GM23338 (cell line): ENCODE results near the gene MIA. TPM values are rescaled to one million over a fixed set of nuclear protein-coding genes. Genes with fewer than 3 reads are reported as not detected.

Experiments used
- ATAC-seq: fragments of 200-7000 bp; cut with Tn5 transposase; 3 replicates; pipeline ENCODE4 v1.9.1; 2020
- DNase-seq: peaks from one replicate; pipeline ENCODE4 v3.0.0-alpha.2; 2015; ENCODE audit warnings: low spot score
- H2AFZ ChIP-seq: fragments of 200-600 bp; sonication (generic); 2 replicates; pipeline ENCODE4 v1.8.0; 2016; ENCODE audit warnings: antibody characterized with exemption, mild to moderate bottlenecking, moderate library complexity
- H3F3A ChIP-seq: fragments of 200-600 bp; sonication (generic); replicated peaks from 2 replicates; pipeline ENCODE4 v1.8.0; 2017; ENCODE audit warnings: antibody characterized with exemption, mixed run types, low read depth
- H3K27ac ChIP-seq: fragments of 200-600 bp; sonication (generic); 2 replicates; pipeline ENCODE4 v1.6.1; 2016; ENCODE audit warnings: low read depth
- H3K27me3 ChIP-seq: fragments of 200-600 bp; sonication (generic); 2 replicates; pipeline ENCODE4 v1.8.0; 2016; ENCODE audit warnings: mild to moderate bottlenecking, mixed run types, moderate library complexity; ENCODE audit not compliant: insufficient read depth
- H3K36me3 ChIP-seq: fragments of 200-600 bp; sonication (generic); 2 replicates; pipeline ENCODE4 v1.8.0; 2016; ENCODE audit warnings: mild to moderate bottlenecking; ENCODE audit not compliant: insufficient read depth
- H3K4me1 ChIP-seq: fragments of 200-600 bp; sonication (generic); 2 replicates; pipeline ENCODE4 v1.8.0; 2016; ENCODE audit warnings: mild to moderate bottlenecking, moderate library complexity; ENCODE audit not compliant: insufficient read depth
- H3K4me2 ChIP-seq: fragments of 200-600 bp; sonication (generic); 2 replicates; pipeline ENCODE4 v1.7.1; 2017; ENCODE audit warnings: mixed run types
- H3K4me3 ChIP-seq: fragments of 200-600 bp; sonication (generic); 2 replicates; pipeline ENCODE4 v1.6.1; 2016; ENCODE audit warnings: mixed run types
- H3K79me2 ChIP-seq: fragments of 200-600 bp; sonication (generic); replicated peaks from 2 replicates; pipeline ENCODE4 v1.8.0; 2017; ENCODE audit warnings: mild to moderate bottlenecking; ENCODE audit not compliant: insufficient read depth
- H3K9me2 ChIP-seq: fragments of 200-600 bp; sonication (generic); 2 replicates; pipeline ENCODE4 v1.8.0; 2017; ENCODE audit not compliant: insufficient read depth
- H4K20me1 ChIP-seq: fragments of 200-600 bp; sonication (generic); replicated peaks from 2 replicates; pipeline ENCODE4 v1.8.0; 2017; ENCODE audit warnings: mild to moderate bottlenecking; ENCODE audit not compliant: insufficient read depth
- H3K27ac Mint-ChIP-seq: 2 replicates; pipeline ENCODE4 v1.8.0; 2020; ENCODE audit warnings: inconsistent platforms, mild to moderate bottlenecking, moderate library complexity, mixed read lengths
- H3K27me3 Mint-ChIP-seq: 3 replicates; pipeline ENCODE4 v1.8.0; 2022; ENCODE audit warnings: low read depth, mild to moderate bottlenecking, moderate library complexity, mixed read lengths, inconsistent platforms; ENCODE audit not compliant: insufficient read depth, poor library complexity
- H3K36me3 Mint-ChIP-seq: 3 replicates; pipeline ENCODE4 v1.8.0; 2021; ENCODE audit warnings: low read depth, mild to moderate bottlenecking, inconsistent platforms, moderate library complexity, mixed read lengths
- H3K4me1 Mint-ChIP-seq: 3 replicates; pipeline ENCODE4 v1.8.0; 2020; ENCODE audit warnings: mild to moderate bottlenecking, inconsistent platforms, mixed read lengths
- H3K4me3 Mint-ChIP-seq: 3 replicates; pipeline ENCODE4 v1.8.0; 2021; ENCODE audit warnings: moderate library complexity, mild to moderate bottlenecking, inconsistent platforms, mixed read lengths
- H3K9me3 Mint-ChIP-seq: 3 replicates; pipeline ENCODE4 v1.8.0; 2020; ENCODE audit warnings: moderate library complexity, mild to moderate bottlenecking, inconsistent platforms, mixed read lengths
- CREB1 ChIP-seq: fragments of 250-450 bp; sonication (Bioruptor Pico); IDR thresholded peaks from 2 replicates; pipeline ENCODE4 v1.5.0; 2020; ENCODE audit warnings: low read depth, mild to moderate bottlenecking, moderate library complexity
- CTCF ChIP-seq, 2 experiments: fragments of 200-600 bp in 1 of 2; sonication (generic) in 1 of 2; conservative IDR thresholded peaks; 2 replicates each; pipeline versions ENCODE4 v1.5.1 to v1.6.1; 2016 to 2017; ENCODE audit warnings: antibody characterized with exemption in 2 of 2, low read depth in 2 of 2, mild to moderate bottlenecking in 2 of 2, moderate library complexity in 1 of 2
- ETS1 ChIP-seq: IDR thresholded peaks from 2 replicates; pipeline ENCODE4 v1.6.1; 2016; ENCODE audit warnings: antibody characterized with exemption
- EZH2 ChIP-seq: fragments of 200-600 bp; sonication (generic); IDR thresholded peaks from one replicate; pipeline ENCODE4 v1.8.0; 2017; ENCODE audit warnings: antibody characterized with exemption, mild to moderate bottlenecking, low read depth; ENCODE audit not compliant: unreplicated experiment
- EZH2phosphoT487 ChIP-seq: fragments of 200-600 bp; sonication (generic); IDR thresholded peaks from one replicate; pipeline ENCODE4 v1.8.1; 2018; ENCODE audit warnings: antibody characterized with exemption; ENCODE audit not compliant: unreplicated experiment
- NANOG ChIP-seq: IDR thresholded peaks from 2 replicates; pipeline ENCODE4 v1.6.1; 2016; ENCODE audit warnings: antibody characterized with exemption, borderline replicate concordance
- STAT1 ChIP-seq: IDR thresholded peaks from one replicate; pipeline ENCODE4 v1.6.1; 2016; ENCODE audit warnings: antibody characterized with exemption; ENCODE audit not compliant: unreplicated experiment
- ZNF462 ChIP-seq: fragments of 250-450 bp; sonication (Bioruptor Pico); IDR thresholded peaks from 2 replicates; pipeline ENCODE4 v1.5.0; 2020; ENCODE audit warnings: mild to moderate bottlenecking, moderate library complexity
- polyA plus RNA-seq: library from polyadenylated mRNA; unstranded; fragments of >200 nt; fragmentation: Nextera tagmentation; extraction: Ambion mirVana; gene quantifications from 2 replicates; pipeline ENCODE4 v1.2.1, GENCODE V29; 2016
- total RNA-seq: library from RNA; depleted of rRNA; stranded (reverse); fragments of >200 nt; shearing (Covaris generic); gene quantifications from 2 replicates; pipeline ENCODE4 v1.2.3, GENCODE V29; 2014

Gene MIA
- total and polyA plus RNA-seq, 2 experiments from 2014 or later: not detected

- Mint-ChIP-seq H3K9me3 (no peaks in the 10 kb centered on the region; the same call in 1 of the 3 replicates), H3K27me3 (peaks cover 14% of the 10 kb centered on the region), H3K27ac (peak overlapping the region; percentile 100), H3K4me3 (peak overlapping the region; percentile 79), H3K4me1 (peaks cover 23% of the 10 kb centered on the region), H3K36me3 (peaks cover 12% of the 10 kb centered on the region)
- peaks cover 5% of the 10 kb centered on the region; the same call in 1 of the 2 replicates for H3F3A ChIP-seq
- peak overlapping the region; percentile 76 for H3K4me2 ChIP-seq
- H3K79me2 ChIP-seq: peaks cover 5% of the 10 kb centered on the region
- no peaks in the 10 kb centered on the region for H3K27me3 ChIP-seq
- no peaks in the 10 kb centered on the region for H3K36me3 ChIP-seq
- peak overlapping the region; percentile 90 for H3K27ac ChIP-seq
- no peaks in the 10 kb centered on the region for H4K20me1 ChIP-seq
- ATAC-seq (peak; percentile 81), DNase-seq (peak; percentile 99)
- H3K4me3 ChIP-seq: peak overlapping the region; percentile 54
- H3K9me2 ChIP-seq: no peaks in the 10 kb centered on the region
- H2AFZ ChIP-seq: no peak overlapping the region
- TF ChIP-seq ZNF462 (CRISPR knock-in tag): no peak
- TF ChIP-seq ETS1: 0 out of 2 replicates have a peak, but pooled peaks have one; percentile 24
- H3K4me1 ChIP-seq: peaks cover 11% of the 10 kb centered on the region
Observed at GRCh38 chr19:40778706-40779284, 3.5 kb downstream of the MIA start.

- no peaks in the 10 kb centered on the region for H3K36me3 ChIP-seq
- H3K4me1 Mint-ChIP-seq: peaks cover 21% of the 10 kb centered on the region
Observed at GRCh38 chr19:40780582-40780981, 5.3 kb downstream of the MIA start.

More at GRCh38 chr19:40780582-40780981, 5.3 kb downstream of the MIA start:
- peaks cover 12% of the 10 kb centered on the region for H3K36me3 Mint-ChIP-seq
- no peaks in the 10 kb centered on the region for H3K9me2 ChIP-seq
- H3K27ac ChIP-seq: no peak overlapping the region
- H3K4me3 ChIP-seq: no peak overlapping the region
- no peak overlapping the region for H2AFZ ChIP-seq
- no peak overlapping the region for H3K4me2 ChIP-seq
- H3F3A ChIP-seq: peaks cover 5% of the 10 kb centered on the region; the same call in 1 of the 2 replicates
- H3K27me3 Mint-ChIP-seq: peaks cover 13% of the 10 kb centered on the region
- no peak overlapping the region for H3K27ac Mint-ChIP-seq
- TF ChIP-seq EZH2 (no peak), NANOG (no peak), EZH2phosphoT487 (no peak), STAT1 (no peak), CREB1 (CRISPR knock-in tag) (no peak), CTCF (conservative IDR thresholded peaks at IDR 0.05; ENCODE audit: low read depth in 2 of 2) (no peak)
- no peaks in the 10 kb centered on the region for H4K20me1 ChIP-seq
- H3K4me1 ChIP-seq: peaks cover 11% of the 10 kb centered on the region
- no peak for ATAC-seq
- no peak overlapping the region; the same call in 2 of the 3 replicates for H3K4me3 Mint-ChIP-seq
- no peak for DNase-seq
- H3K27me3 ChIP-seq: no peaks in the 10 kb centered on the region
- peaks cover 5% of the 10 kb centered on the region for H3K79me2 ChIP-seq
- no peaks in the 10 kb centered on the region; the same call in 1 of the 3 replicates for H3K9me3 Mint-ChIP-seq
